Activated T-cell treated with anti-CD3 and anti-CD28 coated beads for 4 hours (primary cell): ENCODE data around the gene HAND1.

Source experiments
- DNase-seq: peaks from one replicate; pipeline ENCODE4 v3.0.0-alpha.2; 2020

The HAND1 gene

GRCh38 chr5:154477382-154478223, 424 bp downstream of the HAND1 start:
- DNase-seq, result no peak

- no peak for DNase-seq
These were observed 1.4 kb downstream of the HAND1 start for GRCh38 chr5:154476354-154477205.

- DNase-seq, result no peak
These were observed 2.3 kb downstream of the HAND1 start for GRCh38 chr5:154475591-154476353.

- no peak for DNase-seq
These were observed 3.4 kb downstream of the HAND1 start for GRCh38 chr5:154474396-154475334.

- DNase-seq, result no peak
These were observed 4.3 kb downstream of the HAND1 start for GRCh38 chr5:154473581-154474283.

GRCh38 chr5:154472871-154473580, 5.0 kb downstream of the HAND1 start:
- no peak for DNase-seq

GRCh38 chr5:154470947-154471870, 6.8 kb downstream of the HAND1 start:
- no peak for DNase-seq

GRCh38 chr5:154470137-154470536, 7.9 kb downstream of the HAND1 start:
- DNase-seq, result no peak

- peak; percentile 71 for DNase-seq
These were observed 10.2 kb downstream of the HAND1 start for GRCh38 chr5:154467655-154468354.

- DNase-seq, result no peak
These were observed 11.4 kb downstream of the HAND1 start for GRCh38 chr5:154466671-154467070.

- DNase-seq, result no peak
These were observed 11.9 kb downstream of the HAND1 start for GRCh38 chr5:154466147-154466546.

- DNase-seq, result no peak
These were observed 12.9 kb downstream of the HAND1 start for GRCh38 chr5:154465169-154465568.

GRCh38 chr5:154464438-154464837, 13.6 kb downstream of the HAND1 start:
- DNase-seq, result no peak

- DNase-seq, result no peak
These were observed 16.5 kb downstream of the HAND1 start for GRCh38 chr5:154461531-154461930.

GRCh38 chr5:154460172-154460571, 17.9 kb downstream of the HAND1 start:
- DNase-seq, result no peak

- no peak for DNase-seq
These were observed 19.0 kb downstream of the HAND1 start for GRCh38 chr5:154459015-154459414.

GRCh38 chr5:154456540-154456939, 21.5 kb downstream of the HAND1 start:
- DNase-seq, result no peak

GRCh38 chr5:154455585-154455984, 22.4 kb downstream of the HAND1 start:
- no peak for DNase-seq

GRCh38 chr5:154451957-154452356, 26.1 kb downstream of the HAND1 start:
- no peak for DNase-seq
